Gastrocnemius medialis (tissue), 4 donors: Measurements from ENCODE around the gene ADAM12. TPM values are rescaled to one million over a fixed set of nuclear protein-coding genes. Genes with fewer than 3 reads are reported as not detected.

Source experiments
- ATAC-seq, 2 donors: fragments of 150-250 bp; one replicate each; pipeline ENCODE4 v1.9.1; 2016
- DNase-seq, 2 donors: peaks; one replicate each; pipeline ENCODE4 v3.0.0-alpha.2; 2019
- H3K27ac ChIP-seq, 4 donors: fragments of 200-600 bp; sonication (generic); 1 replicate in 1 of 4; 2 replicates in 3 of 4; pipeline ENCODE4 v1.5.1; 2016 to 2018; ENCODE audit warnings: mild to moderate bottlenecking in 2 of 4, moderate library complexity in 1 of 4
- H3K27me3 ChIP-seq, 3 donors: fragments of 200-600 bp; sonication (generic) in 2 of 3; 1 replicate in 1 of 3; 2 replicates in 2 of 3; pipeline versions ENCODE4 v1.5.1 to v1.6.0; 2016 to 2019; ENCODE audit warnings: mild to moderate bottlenecking in 1 of 3, moderate library complexity in 1 of 3
- H3K36me3 ChIP-seq, 2 donors: fragments of 200-600 bp; sonication (generic) in 1 of 2; one replicate each; pipeline ENCODE4 v1.5.1; 2017 to 2018
- H3K4me1 ChIP-seq, 2 donors: fragments of 200-600 bp; sonication (generic) in 1 of 2; one replicate each; pipeline ENCODE4 v1.5.1; 2016 to 2017; ENCODE audit warnings: mild to moderate bottlenecking in 2 of 2
- H3K4me3 ChIP-seq, 4 donors: fragments of 200-600 bp; sonication (generic) in 3 of 4; 1 replicate in 1 of 4; 2 replicates in 3 of 4; pipeline ENCODE4 v1.5.1; 2016 to 2019; ENCODE audit warnings: mild to moderate bottlenecking in 2 of 4
- H3K9me3 ChIP-seq, 3 donors: fragments of 200-600 bp; sonication (generic) in 2 of 3; 1 replicate in 1 of 3; 2 replicates in 2 of 3; pipeline ENCODE4 v1.5.1; 2016 to 2019
- POLR2A ChIP-seq, 2 donors: fragments of 450-650 bp; IDR thresholded peaks; one replicate each; pipeline ENCODE4 v1.6.1; 2017; ENCODE audit warnings: antibody characterized with exemption in 2 of 2, mild to moderate bottlenecking in 2 of 2, moderate library complexity in 2 of 2
- in situ Hi-C, 4 donors: fragments of 200-750 bp; cut with MboI; loops; one replicate each; pipeline versions ENCODE4 v1.15.0 to v1.8.0; 2017; ENCODE audit warnings: low sequenced_read_pairs in 4 of 4
- intact Hi-C: fragments of 100-400 bp; cut with DNase I; formaldehyde crosslinking; loops from one replicate; pipeline ENCODE4 v1.15.1; 2023; ENCODE audit warnings: low total_unique reads
- total RNA-seq, 4 donors: library from RNA; depleted of rRNA; stranded (reverse); fragments of >200 nt; gene quantifications; one replicate each; pipeline versions ENCODE4 v1.1.0 to v1.2.3, GENCODE V29; 2016
- TF ChIP-seq, protein P1 (sequence below), 5 experiments: fragments of 450-650 bp in 3 of 5; fragments of 200-600 bp in 2 of 5; sonication (generic) in 2 of 5; IDR thresholded peaks in 4 of 5; conservative IDR thresholded peaks in 1 of 5; 1 replicate in 4 of 5; 2 replicates in 1 of 5; pipeline ENCODE4 v1.5.1; 2016 to 2019; ENCODE audit warnings: antibody characterized with exemption in 5 of 5, mild to moderate bottlenecking in 3 of 5, moderate library complexity in 3 of 5

The ADAM12 gene
- total RNA-seq, 4 donors from 2014 or later, result 0.10 TPM; not detected in 3

DNA sequence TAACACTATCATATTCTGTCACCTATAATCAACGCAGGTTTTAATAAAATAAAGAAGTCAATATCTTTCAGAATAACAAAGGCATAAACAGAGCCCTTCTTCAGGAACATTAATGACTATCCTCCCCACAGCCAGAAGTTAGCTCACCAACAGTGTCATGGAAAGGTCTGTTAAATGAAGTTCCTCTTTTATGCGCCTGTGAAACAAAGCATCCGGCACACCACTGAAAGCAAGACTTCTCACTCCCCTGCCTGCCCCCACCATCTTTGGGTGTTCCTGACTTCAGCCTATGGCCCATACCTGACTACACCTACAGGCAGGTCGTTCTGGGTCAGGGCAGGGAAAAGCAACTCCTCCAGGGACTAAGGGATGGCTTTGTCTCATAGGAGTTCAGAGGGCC is 286.5 kb downstream of the ADAM12 start:
- H3K36me3 ChIP-seq, result no peaks in the 10 kb centered on the region
- H3K27me3 ChIP-seq, result no peaks in the 10 kb centered on the region
- no peak overlapping the region for H3K27ac ChIP-seq
- intact Hi-C loops (no loop called here), in situ Hi-C loops (no loop called here)
- no peak for TF ChIP-seq POLR2A (IDR thresholded peaks at IDR 0.05)
- TF ChIP-seq, protein P1, sequence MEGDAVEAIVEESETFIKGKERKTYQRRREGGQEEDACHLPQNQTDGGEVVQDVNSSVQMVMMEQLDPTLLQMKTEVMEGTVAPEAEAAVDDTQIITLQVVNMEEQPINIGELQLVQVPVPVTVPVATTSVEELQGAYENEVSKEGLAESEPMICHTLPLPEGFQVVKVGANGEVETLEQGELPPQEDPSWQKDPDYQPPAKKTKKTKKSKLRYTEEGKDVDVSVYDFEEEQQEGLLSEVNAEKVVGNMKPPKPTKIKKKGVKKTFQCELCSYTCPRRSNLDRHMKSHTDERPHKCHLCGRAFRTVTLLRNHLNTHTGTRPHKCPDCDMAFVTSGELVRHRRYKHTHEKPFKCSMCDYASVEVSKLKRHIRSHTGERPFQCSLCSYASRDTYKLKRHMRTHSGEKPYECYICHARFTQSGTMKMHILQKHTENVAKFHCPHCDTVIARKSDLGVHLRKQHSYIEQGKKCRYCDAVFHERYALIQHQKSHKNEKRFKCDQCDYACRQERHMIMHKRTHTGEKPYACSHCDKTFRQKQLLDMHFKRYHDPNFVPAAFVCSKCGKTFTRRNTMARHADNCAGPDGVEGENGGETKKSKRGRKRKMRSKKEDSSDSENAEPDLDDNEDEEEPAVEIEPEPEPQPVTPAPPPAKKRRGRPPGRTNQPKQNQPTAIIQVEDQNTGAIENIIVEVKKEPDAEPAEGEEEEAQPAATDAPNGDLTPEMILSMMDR (IDR thresholded peaks at IDR 0.05 in 4 of 5, conservative IDR thresholded peaks at IDR 0.05 in 1 of 5), result no peak
- H3K4me3 ChIP-seq, result no peak overlapping the region
- H3K9me3 ChIP-seq, result no peaks in the 10 kb centered on the region
- DNase-seq (no peak), ATAC-seq (no peak)
- no peaks in the 10 kb centered on the region for H3K4me1 ChIP-seq

DNA sequence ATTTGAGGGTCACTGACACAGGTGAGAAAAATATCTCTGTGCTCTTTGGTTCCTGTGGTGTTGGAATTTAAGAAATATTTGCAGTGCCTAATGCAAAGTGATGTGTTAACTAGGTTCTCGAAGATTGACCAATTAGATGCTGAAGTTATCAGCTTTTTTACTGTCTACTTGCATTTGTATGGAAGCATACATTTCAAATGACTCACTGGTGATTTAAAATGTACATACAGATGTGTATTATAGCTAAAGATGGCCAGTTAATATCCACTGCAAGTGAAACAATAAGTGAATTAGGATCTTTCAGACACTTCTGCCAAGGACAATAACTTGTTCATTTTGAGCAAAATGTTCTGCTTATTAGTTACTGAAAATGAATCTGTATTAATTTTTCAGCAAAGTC is 287.0 kb downstream of the ADAM12 start:
- Histone ChIP-seq H3K4me1 (no peaks in the 10 kb centered on the region), H3K9me3 (no peaks in the 10 kb centered on the region), H3K36me3 (no peaks in the 10 kb centered on the region), H3K27me3 (no peaks in the 10 kb centered on the region), H3K27ac (no peak overlapping the region), H3K4me3 (no peak overlapping the region)
- ATAC-seq (no peak), DNase-seq (no peak)
- TF ChIP-seq, protein P1 (IDR thresholded peaks at IDR 0.05 in 4 of 5, conservative IDR thresholded peaks at IDR 0.05 in 1 of 5), result no peak
- TF ChIP-seq POLR2A (IDR thresholded peaks at IDR 0.05), result no peak
- in situ Hi-C loops (no loop called here), intact Hi-C loops (no loop called here)

DNA sequence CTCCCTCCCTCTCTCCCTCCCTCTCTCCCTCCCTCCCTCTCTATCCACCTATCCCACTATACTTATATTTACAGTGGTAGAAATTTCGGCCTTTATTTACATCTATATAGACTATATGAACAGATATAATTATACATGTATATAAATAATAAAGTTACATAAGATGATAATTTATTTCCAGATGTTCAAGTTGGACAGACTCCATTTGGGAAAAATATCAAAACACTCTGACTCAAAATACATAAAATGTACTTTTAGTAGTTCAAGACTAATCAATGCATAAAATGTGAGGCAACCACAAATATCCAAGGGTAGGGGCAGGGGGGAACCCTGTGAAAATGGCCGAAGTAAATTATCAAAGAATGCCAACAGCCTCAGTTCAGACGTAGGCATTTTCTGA is 288.9 kb downstream of the ADAM12 start:
- H3K27ac ChIP-seq, result no peak overlapping the region
- H3K9me3 ChIP-seq, result no peaks in the 10 kb centered on the region
- no peaks in the 10 kb centered on the region for H3K36me3 ChIP-seq
- no peaks in the 10 kb centered on the region for H3K27me3 ChIP-seq
- H3K4me3 ChIP-seq, result no peak overlapping the region
- ATAC-seq (no peak), DNase-seq (no peak)
- in situ Hi-C loops (no loop called here), intact Hi-C loops (no loop called here)
- no peaks in the 10 kb centered on the region for H3K4me1 ChIP-seq
- TF ChIP-seq, protein P1 (IDR thresholded peaks at IDR 0.05 in 4 of 5, conservative IDR thresholded peaks at IDR 0.05 in 1 of 5), result no peak

DNA sequence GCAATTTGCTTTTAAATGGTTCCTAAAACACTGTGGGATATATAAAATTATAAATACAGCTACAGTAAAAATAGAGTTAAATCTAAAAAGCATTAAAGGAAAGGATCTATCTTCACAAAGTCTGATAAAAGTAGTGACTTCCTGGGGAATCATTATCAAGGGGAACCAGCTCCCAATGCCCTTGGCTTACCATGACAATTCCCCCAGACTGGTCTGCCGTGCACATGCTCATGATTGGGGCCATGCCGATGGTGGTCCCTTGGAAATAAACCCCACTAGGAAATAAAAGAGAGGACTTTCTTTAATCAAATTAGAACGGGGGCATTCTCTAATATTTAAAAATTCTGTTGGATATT is 290.1 kb downstream of the ADAM12 start:
- Histone ChIP-seq H3K36me3 (no peaks in the 10 kb centered on the region), H3K9me3 (no peaks in the 10 kb centered on the region), H3K27me3 (no peaks in the 10 kb centered on the region), H3K27ac (no peak overlapping the region), H3K4me1 (no peaks in the 10 kb centered on the region), H3K4me3 (no peak overlapping the region)
- intact Hi-C loops (no loop called here), in situ Hi-C loops (no loop called here)
- DNase-seq (no peak), ATAC-seq (no peak)
- TF ChIP-seq POLR2A (IDR thresholded peaks at IDR 0.05), result no peak
- TF ChIP-seq, protein P1 (IDR thresholded peaks at IDR 0.05 in 4 of 5, conservative IDR thresholded peaks at IDR 0.05 in 1 of 5), result no peak

DNA sequence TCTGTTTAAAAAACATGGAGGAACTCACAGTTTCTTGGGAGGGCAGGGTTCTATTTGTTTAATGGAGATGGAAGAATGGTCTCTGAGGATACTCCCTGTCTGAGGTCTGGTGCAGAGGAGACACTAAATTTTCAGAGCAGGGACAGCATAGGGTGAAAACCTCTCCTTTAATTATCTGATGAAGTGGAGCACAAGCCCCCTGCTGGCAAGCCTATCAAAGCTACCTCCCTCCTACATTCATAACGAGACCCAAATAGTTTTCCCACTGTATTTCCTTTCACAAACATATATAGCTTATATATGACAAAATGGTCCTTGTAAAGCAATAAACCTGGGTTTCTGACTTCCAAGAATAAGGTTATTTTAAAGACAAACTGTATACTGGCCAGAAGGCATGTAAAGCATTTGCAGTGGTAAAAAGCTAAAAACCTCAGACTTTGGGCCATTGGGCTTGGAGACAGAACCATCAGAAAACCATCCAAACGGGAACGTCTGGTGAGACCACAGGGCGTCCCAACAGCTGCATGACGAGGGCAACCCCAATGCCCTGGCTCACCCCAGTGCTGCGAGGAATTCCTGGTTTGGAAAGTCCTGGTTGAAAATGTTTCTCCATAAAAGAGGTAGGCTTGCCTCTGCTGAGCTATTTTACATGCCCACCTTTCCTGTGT is 290.6 kb downstream of the ADAM12 start:
- Histone ChIP-seq H3K4me3 (no peak overlapping the region), H3K27me3 (no peaks in the 10 kb centered on the region), H3K36me3 (no peaks in the 10 kb centered on the region), H3K4me1 (no peaks in the 10 kb centered on the region), H3K9me3 (no peaks in the 10 kb centered on the region), H3K27ac (no peak overlapping the region)
- DNase-seq (no peak), ATAC-seq (no peak)
- in situ Hi-C loops (no loop called here), intact Hi-C loops (no loop called here)
- TF ChIP-seq, protein P1 (IDR thresholded peaks at IDR 0.05 in 4 of 5, conservative IDR thresholded peaks at IDR 0.05 in 1 of 5), result peak in 1 of 5 experiments; percentile 13
- TF ChIP-seq POLR2A (IDR thresholded peaks at IDR 0.05), result no peak
